ACC112 (cell line): ENCODE measurements around the gene CPS1.
A peak's percentile ranks its signal among the peaks of the same experiment; 100 is the strongest.

Source experiments
- H2AFZ ChIP-seq: fragments of 200-600 bp; sonication (generic); one replicate; pipeline ENCODE4 v1.6.0; 2017; ENCODE audit warnings: antibody characterized with exemption, low read length; ENCODE audit not compliant: unreplicated experiment
- H3K27ac ChIP-seq: fragments of 200-600 bp; sonication (generic); 2 replicates; pipeline ENCODE4 v1.5.1; 2014; ENCODE audit warnings: low read depth, mild to moderate bottlenecking, antibody characterized with exemption, low read length, moderate library complexity
- H3K27me3 ChIP-seq: fragments of 200-600 bp; sonication (generic); 2 replicates; pipeline ENCODE4 v1.6.1; 2014; ENCODE audit warnings: mild to moderate bottlenecking, antibody characterized with exemption, low read length, moderate library complexity, mixed read lengths; ENCODE audit not compliant: insufficient read depth
- H3K36me3 ChIP-seq: fragments of 200-600 bp; sonication (generic); 2 replicates; pipeline ENCODE4 v1.6.1; 2016; ENCODE audit warnings: mild to moderate bottlenecking, antibody characterized with exemption, low read length, moderate library complexity, mixed read lengths; ENCODE audit not compliant: insufficient read depth
- H3K4me1 ChIP-seq: fragments of 200-600 bp; sonication (generic); one replicate; pipeline ENCODE4 v1.6.1; 2016; ENCODE audit warnings: low read length, mixed read lengths; ENCODE audit not compliant: insufficient read depth, unreplicated experiment, control insufficient read depth
- H3K4me3 ChIP-seq: fragments of 200-600 bp; sonication (generic); 2 replicates; pipeline ENCODE4 v1.5.1; 2014; ENCODE audit warnings: mild to moderate bottlenecking, low read depth, low read length
- H3K79me2 ChIP-seq: fragments of 200-600 bp; sonication (generic); one replicate; pipeline ENCODE4 v1.6.0; 2016; ENCODE audit warnings: low read length; ENCODE audit not compliant: control insufficient read depth, unreplicated experiment, insufficient read depth

The CPS1 gene

GRCh38 chr2:210604666-210605065 is 48.3 kb downstream of the CPS1 start:
- H3K36me3 ChIP-seq: no peaks in the 10 kb centered on the region
- no peaks in the 10 kb centered on the region for H3K79me2 ChIP-seq
- no peak overlapping the region for H3K4me3 ChIP-seq
- no peaks in the 10 kb centered on the region for H3K27me3 ChIP-seq
- no peaks in the 10 kb centered on the region for H3K4me1 ChIP-seq
- H2AFZ ChIP-seq: no peak overlapping the region
- H3K27ac ChIP-seq: no peak overlapping the region

DNA sequence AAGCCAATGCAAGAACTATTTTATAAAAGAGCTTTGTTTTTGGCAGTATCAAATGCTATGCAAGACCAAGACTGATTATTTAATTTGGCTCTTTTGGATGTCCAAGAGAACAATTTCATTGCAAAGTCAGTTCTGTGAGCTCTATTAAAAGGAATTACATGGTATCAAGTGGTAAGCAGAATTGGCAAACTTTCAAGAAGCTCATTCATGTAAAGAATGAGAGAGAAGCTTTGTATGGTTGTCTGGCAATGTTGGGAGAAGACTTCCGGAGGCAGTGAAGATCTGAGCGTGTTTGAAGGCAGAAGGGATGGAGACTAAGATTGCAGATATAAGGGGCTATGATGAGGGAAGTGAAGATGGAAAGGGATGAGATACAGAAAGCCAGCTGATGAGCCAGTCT is 49.6 kb downstream of the CPS1 start:
- H3K36me3 ChIP-seq: no peaks in the 10 kb centered on the region
- no peak overlapping the region for H3K27ac ChIP-seq
- no peaks in the 10 kb centered on the region for H3K4me1 ChIP-seq
- H3K4me3 ChIP-seq: no peak overlapping the region
- H2AFZ ChIP-seq: no peak overlapping the region
- H3K79me2 ChIP-seq: no peaks in the 10 kb centered on the region
- no peaks in the 10 kb centered on the region for H3K27me3 ChIP-seq

- H3K4me1 ChIP-seq: no peaks in the 10 kb centered on the region
- no peak overlapping the region for H3K27ac ChIP-seq
- H3K36me3 ChIP-seq: no peaks in the 10 kb centered on the region
- H3K79me2 ChIP-seq: no peaks in the 10 kb centered on the region
- no peak overlapping the region for H2AFZ ChIP-seq
- H3K4me3 ChIP-seq: no peak overlapping the region
- H3K27me3 ChIP-seq: no peaks in the 10 kb centered on the region
These were observed 55.1 kb downstream of the CPS1 start for GRCh38 chr2:210611466-210611865.

DNA sequence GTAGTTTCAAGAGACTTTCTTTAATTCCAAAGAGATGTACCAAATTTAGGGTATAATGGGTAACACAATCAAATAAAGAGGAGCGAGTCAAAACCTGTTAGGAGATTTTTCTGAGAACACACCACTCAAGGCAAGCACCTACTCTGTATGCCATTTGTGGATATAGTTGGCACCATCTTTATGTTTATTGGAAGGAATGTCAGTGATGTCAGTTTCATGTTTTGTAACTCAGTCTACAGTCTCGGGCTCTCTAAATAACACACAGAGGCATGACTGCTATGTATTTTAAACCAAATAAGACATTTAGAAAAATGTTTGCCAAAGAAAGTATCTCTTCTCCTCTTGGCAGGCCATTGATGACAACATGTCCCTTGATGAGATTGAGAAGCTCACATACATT is 59.7 kb downstream of the CPS1 start:
- Histone ChIP-seq H3K4me1 (no peaks in the 10 kb centered on the region), H3K36me3 (no peaks in the 10 kb centered on the region), H3K27me3 (no peaks in the 10 kb centered on the region), H2AFZ (no peak overlapping the region), H3K27ac (no peak overlapping the region), H3K79me2 (no peaks in the 10 kb centered on the region), H3K4me3 (no peak overlapping the region)

GRCh38 chr2:210617318-210617717 is 60.9 kb downstream of the CPS1 start:
- H3K4me3 ChIP-seq: no peak overlapping the region
- H3K36me3 ChIP-seq: no peaks in the 10 kb centered on the region
- H3K4me1 ChIP-seq: no peaks in the 10 kb centered on the region
- H3K79me2 ChIP-seq: no peaks in the 10 kb centered on the region
- no peak overlapping the region for H3K27ac ChIP-seq
- H3K27me3 ChIP-seq: no peaks in the 10 kb centered on the region
- no peak overlapping the region for H2AFZ ChIP-seq

GRCh38 chr2:210617732-210618330 is 61.4 kb downstream of the CPS1 start:
- Histone ChIP-seq H3K4me1 (no peaks in the 10 kb centered on the region), H2AFZ (no peak overlapping the region), H3K79me2 (no peaks in the 10 kb centered on the region), H3K36me3 (no peaks in the 10 kb centered on the region), H3K27me3 (no peaks in the 10 kb centered on the region), H3K4me3 (no peak overlapping the region), H3K27ac (no peak overlapping the region)

DNA sequence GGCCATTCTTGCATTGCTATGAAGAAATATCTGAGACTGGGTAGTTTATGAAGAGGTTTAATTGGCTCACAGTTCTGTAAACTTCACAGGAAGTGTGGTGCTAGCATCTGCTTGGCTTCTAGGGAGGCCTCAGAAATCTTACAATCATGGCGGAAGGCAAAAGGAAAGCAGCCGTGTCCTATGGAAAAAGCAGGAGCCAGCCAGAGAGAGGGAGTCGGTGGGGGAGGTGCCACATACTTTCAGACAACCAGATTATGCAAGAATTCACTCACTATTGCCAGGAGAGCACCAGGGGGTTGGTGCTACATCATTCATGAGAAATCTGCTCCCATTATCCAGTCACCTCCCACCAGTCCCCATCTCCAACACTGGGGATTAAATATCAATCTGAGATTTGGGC is 64.1 kb downstream of the CPS1 start:
- Histone ChIP-seq H2AFZ (no peak overlapping the region), H3K36me3 (no peaks in the 10 kb centered on the region), H3K27me3 (no peaks in the 10 kb centered on the region), H3K27ac (no peak overlapping the region), H3K4me3 (no peak overlapping the region), H3K79me2 (no peaks in the 10 kb centered on the region), H3K4me1 (no peaks in the 10 kb centered on the region)

DNA sequence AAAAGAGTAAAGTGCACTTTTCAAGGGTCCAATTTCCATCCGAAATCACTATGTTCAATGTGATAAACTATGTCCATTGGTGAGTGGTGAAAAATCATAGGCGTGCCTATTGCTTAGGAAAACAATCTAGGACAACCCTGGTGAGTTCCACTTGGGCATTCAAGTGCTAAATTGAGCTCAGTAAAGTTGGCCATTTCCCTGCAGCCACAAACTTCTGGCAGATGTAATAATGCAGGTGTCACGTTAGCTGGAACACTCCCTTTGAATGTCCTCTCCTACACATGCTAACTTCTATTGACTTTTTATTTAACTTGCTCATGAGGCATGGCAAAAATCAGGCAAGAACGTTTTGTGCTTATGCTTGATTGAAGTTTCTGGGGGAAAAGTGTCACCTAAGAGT is 67.1 kb downstream of the CPS1 start:
- Histone ChIP-seq H3K27me3 (no peaks in the 10 kb centered on the region), H2AFZ (no peak overlapping the region), H3K4me3 (no peak overlapping the region), H3K79me2 (no peaks in the 10 kb centered on the region), H3K4me1 (no peaks in the 10 kb centered on the region), H3K27ac (no peak overlapping the region), H3K36me3 (no peaks in the 10 kb centered on the region)

GRCh38 chr2:210626849-210627248 is 70.5 kb downstream of the CPS1 start:
- peak overlapping the region; percentile 26 for H2AFZ ChIP-seq
- no peaks in the 10 kb centered on the region for H3K36me3 ChIP-seq
- no peaks in the 10 kb centered on the region for H3K4me1 ChIP-seq
- H3K4me3 ChIP-seq: peak overlapping the region; percentile 26
- no peaks in the 10 kb centered on the region for H3K27me3 ChIP-seq
- H3K79me2 ChIP-seq: no peaks in the 10 kb centered on the region
- peak overlapping the region; percentile 18; the same call in 1 of the 2 replicates for H3K27ac ChIP-seq

DNA sequence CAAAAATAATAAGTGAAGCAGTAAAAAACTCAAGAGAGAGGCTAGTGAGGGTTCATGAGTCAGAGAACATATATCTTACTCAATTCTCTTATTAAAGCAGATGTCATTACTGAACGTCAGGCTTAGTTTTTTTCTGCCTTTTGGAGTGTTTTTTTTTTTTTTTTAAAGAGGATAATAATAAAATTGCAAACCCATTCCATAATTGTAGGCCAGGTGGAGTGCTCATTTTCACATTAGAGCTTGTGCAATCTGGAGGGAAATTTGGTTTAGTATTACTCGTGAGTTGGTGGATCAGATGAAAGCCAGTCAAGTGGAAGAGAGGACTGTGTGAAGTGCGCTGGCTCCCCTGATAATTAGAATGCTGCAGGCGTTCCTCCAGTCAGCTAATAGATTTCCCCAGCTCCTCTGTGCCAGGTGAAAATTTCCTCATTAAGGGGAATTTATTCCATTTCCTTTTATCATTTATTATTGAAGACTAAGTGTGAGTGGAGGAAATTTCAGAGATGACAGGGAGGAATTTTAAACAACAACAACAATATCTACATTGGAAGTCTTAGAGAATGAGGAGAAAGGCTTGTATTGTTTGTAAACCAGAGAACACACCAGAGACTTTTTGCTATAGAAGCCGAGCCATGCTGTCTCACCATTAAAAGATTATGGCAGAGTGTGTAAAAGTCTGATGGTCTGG is 74.6 kb downstream of the CPS1 start:
- no peak overlapping the region for H3K27ac ChIP-seq
- no peaks in the 10 kb centered on the region for H3K27me3 ChIP-seq
- no peak overlapping the region for H2AFZ ChIP-seq
- H3K4me3 ChIP-seq: no peak overlapping the region
- H3K4me1 ChIP-seq: no peaks in the 10 kb centered on the region
- no peaks in the 10 kb centered on the region for H3K79me2 ChIP-seq
- H3K36me3 ChIP-seq: no peaks in the 10 kb centered on the region

DNA sequence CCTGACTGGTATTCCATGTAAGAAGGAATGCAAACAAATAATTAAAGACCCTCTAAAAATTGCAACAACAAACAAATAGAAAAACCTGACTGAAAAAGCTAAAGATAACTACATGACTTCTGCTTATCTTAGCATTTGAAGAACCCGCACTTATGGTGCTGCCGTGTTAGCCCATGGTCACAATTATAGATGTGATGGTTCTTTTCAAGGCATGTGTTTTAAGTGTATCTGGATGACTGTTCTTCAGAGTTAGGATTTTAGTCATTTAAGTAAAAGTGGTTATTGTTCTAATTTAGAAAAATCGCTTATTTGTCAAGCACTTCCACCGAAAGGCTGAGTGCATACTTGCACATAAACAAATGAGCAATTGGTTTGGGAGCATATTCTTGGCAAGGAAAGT is 77.3 kb downstream of the CPS1 start:
- Histone ChIP-seq H3K4me1 (no peaks in the 10 kb centered on the region), H3K27ac (no peak overlapping the region), H3K79me2 (no peaks in the 10 kb centered on the region), H3K36me3 (no peaks in the 10 kb centered on the region), H3K4me3 (no peak overlapping the region), H2AFZ (no peak overlapping the region), H3K27me3 (no peaks in the 10 kb centered on the region)
